Activated T-cell treated with anti-CD3 and anti-CD28 coated beads for 1 hour (primary cell): Measurements from ENCODE around the gene ZNF615.
"Not testable (repeated sequence)": the region's sequence is repeated elsewhere in the genome, so short reads cannot be mapped to it uniquely, and the experiment has no call there.

Experiments
- DNase-seq: peaks from one replicate; pipeline ENCODE4 v3.0.0-alpha.2; 2020; ENCODE audit warnings: low read depth

Gene ZNF615

DNA sequence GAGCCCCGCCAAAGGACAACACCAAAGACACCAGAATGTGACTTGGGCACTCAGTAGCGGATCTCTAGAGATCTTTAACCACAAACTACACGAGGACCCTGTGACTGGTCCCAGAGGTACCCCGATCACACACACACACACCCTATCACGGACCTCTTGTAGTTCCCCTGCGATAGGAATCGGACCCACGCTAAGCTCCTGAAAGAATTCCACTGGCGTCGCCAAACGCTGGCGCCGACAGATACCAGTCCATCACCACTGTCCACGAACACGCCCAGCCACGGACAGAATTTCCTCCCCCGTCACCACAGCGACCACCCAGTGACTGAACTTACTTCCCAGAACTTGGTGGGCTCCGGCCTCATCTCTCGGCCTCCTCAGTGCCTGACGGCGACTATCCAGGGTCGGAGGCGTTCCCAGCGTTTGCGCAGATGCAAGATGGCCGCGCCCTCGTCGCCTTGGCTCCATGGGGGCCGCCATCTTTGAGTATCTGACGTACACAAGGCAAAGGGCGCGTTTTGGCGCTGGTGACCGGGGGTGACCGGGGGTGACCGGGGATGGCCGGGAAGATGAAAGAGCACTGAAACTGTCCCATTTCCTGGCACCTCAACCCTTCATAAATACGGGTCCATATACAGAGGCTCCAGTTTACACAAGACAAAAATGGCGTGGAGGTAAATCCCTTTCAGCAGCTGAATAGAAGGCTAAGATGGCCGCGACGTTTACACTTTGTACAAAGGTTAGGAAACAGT lies at the start of gene ZNF615:
Gene ZNF615, minus strand, starts transcription at position 406 of the 752 bp plus-strand sequence. CDS start 4,500 bp downstream, outside the sequence.
- DNase-seq = peak; percentile 84

DNA sequence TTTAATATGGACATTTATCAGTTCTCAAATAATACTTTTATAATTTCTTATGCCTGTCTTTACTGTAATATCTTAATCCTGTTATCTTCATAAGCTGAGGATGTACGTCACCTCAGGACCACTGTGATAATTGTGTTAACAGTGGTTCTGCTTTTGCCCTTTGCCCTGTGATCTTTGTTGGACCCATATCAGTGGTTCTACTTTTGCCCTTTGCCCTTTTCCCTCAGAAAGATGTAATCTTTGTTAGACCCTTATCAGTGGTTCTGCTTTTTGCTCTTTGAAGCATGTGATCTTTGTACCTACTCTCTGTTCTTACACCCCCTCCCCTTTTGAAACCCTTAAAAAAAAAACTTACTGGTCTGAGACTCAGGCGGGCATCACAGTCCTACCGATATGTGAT lies 48.5 kb upstream of the ZNF615 start:
- DNase-seq = not testable (repeated sequence)

DNA sequence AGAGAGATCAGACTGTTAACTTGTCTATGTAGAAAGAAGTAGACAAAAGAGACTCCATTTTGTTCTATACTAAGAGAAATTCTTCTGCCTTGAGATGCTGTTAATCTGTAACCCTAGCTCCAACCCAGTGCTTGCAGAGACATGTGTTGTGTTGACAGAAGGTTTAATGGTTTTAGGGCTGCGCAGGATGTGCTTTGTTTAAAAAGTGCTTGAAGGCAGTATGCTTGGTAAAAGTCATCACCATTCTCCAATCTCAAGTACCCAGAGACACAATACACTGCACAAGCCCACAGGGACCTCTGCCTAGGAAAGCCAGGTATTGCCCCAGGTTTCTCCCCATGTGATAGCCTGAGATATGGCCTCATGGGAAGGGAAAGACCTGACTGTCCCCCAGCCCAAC lies 43.7 kb upstream of the ZNF615 start:
- not testable (repeated sequence) for DNase-seq

DNA sequence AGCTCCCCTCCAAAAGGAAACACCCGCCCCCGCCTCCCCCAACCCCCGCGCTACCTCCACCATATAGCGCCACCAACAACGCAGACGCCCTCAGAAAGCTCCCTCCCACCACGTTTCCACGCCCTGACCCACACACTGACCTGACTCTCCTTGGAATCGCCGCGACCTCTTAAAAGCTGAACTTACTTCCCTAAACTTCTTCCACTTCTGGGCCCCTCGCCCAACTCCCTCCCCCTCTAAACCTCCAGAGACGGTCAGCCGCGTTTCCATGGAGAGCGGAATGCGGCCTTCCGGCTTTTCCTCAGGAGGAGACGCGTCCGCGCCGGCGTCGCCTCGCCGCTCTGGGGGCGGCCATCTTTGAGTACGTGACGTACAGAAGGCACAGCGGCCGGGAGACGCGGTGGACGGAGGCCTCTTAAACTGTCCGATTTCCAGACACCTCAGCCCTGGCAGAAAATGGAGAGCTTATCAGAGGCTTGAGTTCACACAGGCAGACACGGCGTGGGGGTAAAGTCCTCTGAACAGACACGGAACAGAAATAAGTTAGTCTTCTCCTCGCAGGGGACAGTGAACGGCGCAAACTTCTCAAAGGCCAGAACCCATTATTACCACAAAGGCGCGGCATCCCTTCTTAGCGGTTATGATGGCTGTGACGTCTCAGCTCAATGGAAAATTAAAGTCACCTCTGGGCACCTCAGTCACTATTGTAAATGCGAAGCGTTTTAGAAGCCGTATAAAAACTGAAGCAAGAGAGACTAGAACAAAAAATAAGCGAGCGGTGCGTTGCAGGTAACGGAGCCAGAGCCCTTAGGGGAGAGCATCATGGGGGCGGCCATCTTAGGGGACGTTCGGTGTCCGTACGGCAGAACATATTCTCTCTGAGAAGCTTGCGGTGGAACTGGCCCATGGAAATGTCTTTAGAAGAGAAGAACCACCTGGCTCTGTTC lies 40.8 kb upstream of the ZNF615 start, which contains the start of gene ZNF432:
Gene ZNF432, minus strand, starts transcription at position 284 of the 947 bp plus-strand sequence. CDS start 1,970 bp downstream, outside the sequence.
- peak; percentile 76 for DNase-seq

DNA sequence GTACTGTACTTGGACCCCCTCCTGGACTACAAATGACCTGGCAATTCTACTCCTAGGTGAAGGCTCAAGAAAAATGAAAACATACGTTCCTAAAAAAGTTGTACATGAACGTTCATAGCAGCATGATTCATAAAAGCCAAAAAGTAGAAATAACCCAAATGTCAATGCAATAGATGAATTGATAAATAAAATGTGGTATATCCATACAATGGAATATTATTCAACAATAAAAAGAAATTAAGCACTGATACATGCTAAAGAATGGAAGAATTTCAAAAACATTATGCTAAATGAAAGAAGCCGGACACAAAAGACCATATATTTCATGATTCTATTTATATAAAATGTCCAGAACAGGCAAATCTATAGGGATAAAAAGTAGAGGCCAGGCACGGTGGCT lies 31.2 kb upstream of the ZNF615 start:
- no peak for DNase-seq

DNA sequence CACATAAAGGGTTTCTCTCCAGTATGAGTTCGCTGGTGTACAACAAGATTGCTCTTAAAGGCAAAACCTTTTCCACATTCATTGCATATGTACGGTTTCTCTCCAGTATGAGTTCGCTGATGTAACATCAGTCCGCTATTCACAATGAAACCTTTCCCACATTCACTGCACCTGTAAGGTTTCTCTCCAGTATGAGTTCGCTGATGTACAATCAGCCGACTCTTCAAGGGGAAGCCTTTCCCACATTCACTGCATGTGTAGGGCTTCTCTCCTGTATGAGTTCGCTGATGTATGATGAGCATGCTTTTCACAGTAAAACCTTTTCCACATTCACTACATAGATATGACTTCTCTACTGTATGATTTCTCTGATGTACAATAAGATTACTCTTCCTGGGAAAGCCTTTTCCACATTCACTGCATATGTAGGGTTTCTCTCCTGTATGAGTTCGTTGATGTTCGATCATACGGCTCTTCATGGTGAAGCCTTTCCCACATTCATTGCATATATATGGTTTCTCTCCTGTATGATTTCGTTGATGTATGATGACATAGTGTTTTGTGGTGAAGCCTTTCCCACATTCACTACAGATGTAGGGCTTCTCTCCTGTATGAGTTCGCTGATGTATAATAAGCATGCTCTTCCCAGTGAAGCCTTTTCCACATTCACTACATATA lies 26.2 kb upstream of the ZNF615 start:
- no peak for DNase-seq

- DNase-seq = no peak
Measured at GRCh38 chr19:52028780-52029123, 20.7 kb upstream of the ZNF615 start.

DNA sequence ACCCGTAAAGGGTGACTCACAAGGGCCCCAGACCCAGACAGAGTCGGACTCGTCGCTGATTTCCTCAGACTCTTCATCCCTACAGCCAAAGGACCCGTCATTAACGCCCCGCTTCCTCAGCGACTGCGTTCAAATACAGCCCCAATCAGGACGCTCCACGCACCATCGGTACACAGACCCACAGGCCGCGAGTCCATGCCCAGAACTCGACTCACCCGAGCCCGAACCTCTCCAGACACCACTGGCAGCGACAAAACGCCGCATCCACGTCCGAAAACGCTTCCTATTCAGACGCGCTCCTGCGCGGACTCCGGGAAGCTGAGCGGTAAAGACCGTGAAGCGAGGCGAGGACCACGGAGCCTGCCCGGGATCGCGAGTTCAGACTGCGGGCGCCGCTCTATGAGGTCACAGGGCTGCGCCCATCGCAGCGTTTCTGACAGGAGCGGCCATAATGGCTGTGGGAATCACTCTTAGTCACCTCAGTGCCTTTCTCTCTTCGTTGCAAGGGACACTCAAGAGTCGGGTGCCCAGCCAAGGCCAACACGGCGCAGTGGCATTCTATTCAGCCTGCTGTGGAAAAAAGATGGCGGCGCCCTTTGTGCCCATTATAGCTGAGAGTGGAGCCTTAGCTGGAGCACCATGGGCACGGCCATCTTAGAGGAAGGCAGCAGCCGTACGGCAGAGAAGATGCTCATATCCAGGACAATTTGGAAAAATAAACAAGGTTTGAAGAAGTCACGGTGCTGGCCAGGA lies 20.2 kb upstream of the ZNF615 start, which contains the start of gene ZNF614:
Gene ZNF614, minus strand, starts transcription at position 353 of the 753 bp plus-strand sequence. CDS start 2,634 bp downstream, outside the sequence.
- DNase-seq = peak; percentile 69

GRCh38 chr19:52026255-52026990 lies 18.4 kb upstream of the ZNF615 start:
- DNase-seq = not testable (repeated sequence)

DNA sequence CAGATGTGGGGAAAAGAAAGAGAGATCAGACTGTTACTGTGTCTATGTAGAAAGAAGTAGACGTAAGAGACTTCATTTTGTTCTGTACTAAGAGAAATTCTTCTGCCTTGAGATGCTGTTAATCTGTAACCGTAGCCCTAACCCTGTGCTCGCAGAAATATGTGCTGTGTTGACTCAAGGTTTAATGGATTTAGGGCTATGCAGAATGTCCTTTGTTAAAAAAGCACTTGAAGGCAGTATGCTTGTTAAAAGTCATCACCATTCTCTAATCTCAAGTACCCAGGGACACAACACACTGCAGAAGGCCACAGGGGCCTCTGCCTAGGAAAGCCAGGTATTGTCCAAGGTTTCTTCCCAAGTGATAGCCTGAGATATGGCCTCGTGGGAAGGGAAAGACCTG lies 16.5 kb upstream of the ZNF615 start:
- not testable (repeated sequence) for DNase-seq

DNA sequence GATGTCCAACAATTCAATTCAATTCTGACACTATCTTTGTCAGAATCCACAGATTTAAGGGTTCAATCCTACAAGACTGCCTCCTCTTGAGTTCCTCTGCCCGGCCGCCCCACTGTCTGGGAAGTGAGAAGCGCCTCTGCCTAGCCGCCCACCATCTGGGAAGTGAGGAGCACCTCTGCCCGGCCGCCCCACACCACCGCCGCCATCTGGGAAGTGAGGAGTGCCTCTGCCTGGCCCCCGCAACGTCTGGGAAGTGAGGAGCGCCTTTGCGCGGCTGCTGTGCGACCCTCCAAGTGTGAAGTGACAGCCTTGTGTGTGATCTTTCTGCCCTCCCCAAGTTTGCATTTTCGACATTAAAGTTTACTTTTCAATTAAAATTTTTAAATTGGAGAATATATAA lies 14.2 kb upstream of the ZNF615 start:
- DNase-seq = no peak

- DNase-seq = no peak
Measured at GRCh38 chr19:52020506-52020905, 12.5 kb upstream of the ZNF615 start.

DNA sequence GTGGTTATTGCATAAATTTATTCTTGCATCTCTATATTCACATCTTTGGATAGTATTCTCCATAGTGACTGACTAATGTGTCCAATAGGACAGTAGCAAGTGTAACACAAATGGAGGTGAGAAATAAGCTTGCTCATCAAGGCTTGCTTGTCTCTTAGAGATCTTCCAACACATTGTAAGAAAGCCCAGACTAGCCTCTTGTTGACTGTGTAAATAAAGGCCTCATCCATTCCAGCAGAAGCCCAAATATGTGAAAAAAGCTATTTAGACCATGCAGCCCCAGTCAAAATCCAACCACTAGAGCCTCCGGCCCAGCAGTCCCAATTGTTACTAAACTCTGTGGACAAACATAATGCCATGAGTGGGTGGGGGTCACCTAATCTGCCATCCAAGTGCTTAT lies 2.7 kb upstream of the ZNF615 start:
- no peak for DNase-seq

- no peak for DNase-seq
Measured at GRCh38 chr19:52007451-52007805, 583 bp downstream of the ZNF615 start.

DNA sequence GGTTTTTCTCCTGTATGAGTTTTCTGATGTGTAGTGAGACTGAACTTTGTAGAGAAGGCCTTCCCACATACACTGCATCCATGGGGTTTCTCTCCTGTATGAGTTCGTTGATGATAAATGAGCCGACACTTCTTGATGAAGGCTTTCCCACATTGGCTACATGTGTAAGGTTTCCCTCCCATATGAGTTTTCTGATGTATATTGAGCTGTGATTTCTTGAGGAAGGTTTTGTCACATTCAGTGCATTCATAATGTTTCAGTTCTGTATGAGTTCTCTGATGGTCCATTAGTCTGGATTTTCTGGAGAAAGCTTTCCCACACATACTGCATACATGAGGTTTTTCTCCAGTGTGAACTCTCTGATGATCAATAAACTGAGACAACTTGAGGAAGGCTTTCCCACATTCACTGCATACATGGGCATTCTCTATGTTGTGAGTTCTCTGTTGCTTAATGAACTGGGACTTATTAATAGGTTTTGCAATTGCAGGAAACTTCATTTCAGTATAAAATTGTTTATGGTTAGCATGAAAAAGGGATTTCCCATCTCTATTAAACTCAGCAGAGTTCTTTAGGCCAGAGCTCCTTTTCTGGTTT lies 13.9 kb downstream of the ZNF615 start:
- no peak for DNase-seq

GRCh38 chr19:51993422-51993821 lies 14.6 kb downstream of the ZNF615 start:
- no peak for DNase-seq

DNA sequence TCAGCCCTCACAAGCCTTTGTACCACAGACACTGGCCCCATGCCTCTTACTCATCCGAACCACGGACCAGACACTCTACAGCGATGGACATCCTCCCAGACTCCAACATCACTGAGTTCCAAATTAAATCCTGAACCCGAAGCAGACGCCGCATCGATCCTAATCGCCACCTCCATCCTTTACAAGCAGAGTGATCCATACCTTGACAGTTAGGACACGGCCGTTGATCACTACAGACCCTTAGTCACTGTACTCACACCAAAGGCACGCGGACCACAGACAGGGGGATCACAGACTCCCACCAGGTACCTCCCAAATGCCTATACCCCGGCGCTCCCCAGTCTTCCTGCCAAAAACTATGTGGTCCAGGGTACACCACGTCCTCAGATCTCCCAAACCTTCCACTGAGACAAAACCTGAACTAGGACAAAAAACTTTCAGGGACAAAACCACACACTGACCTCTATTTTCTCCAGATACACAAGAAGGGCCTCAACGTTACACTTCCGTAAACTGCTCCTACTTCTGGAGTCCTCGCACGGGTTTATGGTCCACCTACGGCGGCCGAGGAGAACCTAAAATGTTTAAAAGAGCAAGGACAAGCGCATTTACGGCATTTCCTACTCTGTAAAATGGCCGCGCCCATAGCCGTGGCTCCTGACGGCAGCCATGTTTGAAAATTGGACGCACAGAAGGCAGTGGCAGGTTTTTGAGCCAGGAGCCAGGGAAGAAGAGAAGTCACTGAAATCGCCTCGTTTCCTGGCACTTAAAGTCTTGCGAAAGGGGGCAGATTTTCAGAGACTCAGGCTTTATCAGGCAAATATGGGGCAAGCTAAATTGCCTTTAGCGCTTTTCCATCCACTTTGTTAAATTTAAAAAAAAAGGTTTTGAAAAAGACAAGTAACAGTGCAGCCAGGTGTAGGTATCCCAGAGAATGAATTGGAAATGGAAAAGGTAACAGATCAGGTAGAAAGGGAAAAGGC lies 21.4 kb downstream of the ZNF615 start, which contains the start of gene ZNF350:
Gene ZNF350, minus strand, starts transcription at position 532 of the 983 bp plus-strand sequence. CDS start 12,480 bp downstream, outside the sequence.
- DNase-seq = peak; percentile 78

DNA sequence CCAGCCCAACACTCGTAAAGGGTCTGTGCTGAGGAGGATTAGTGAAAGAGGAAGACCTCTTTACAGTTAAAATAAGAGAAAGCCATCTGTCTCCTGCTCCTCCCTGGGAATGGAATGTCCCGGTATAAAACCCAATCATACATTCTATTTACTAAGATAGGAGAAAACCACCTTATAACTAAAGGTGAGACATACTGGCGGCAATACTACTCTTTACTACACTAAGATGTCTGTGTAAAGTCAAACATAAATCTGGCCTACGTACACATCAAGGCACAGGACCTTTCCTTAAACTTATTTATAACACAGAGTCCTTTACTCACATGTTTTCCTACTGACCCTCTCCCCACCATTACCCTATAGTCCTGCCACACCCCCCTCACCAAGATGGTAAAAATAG lies 24.6 kb downstream of the ZNF615 start:
- no peak for DNase-seq

DNA sequence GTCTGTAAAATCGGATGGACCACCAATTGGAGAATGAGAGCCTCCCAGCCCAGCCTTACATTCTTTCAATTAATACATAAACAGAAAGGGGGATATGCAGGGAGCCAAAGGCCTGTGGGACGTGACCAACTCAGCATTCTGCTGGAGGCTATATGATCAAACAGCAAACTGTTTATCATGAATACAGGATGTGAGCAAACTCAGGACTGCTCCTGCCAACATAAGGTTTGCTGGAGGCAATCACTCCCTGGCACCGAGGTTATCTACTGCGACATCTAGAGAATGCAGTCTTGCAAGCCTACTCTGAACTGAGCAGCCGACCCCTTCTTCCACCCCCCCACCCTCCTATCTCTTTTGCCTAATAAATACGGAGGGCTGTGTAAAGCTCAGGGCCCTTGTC lies 27.1 kb downstream of the ZNF615 start:
- DNase-seq = not testable (repeated sequence)
